OCI-LY3 (cell line): ENCODE measurements around the gene MAGI2.

Experiments used
- H2AFZ ChIP-seq: fragments of 200-600, 300-600 bp; shearing (Covaris generic); 2 replicates; pipeline ENCODE4 v1.6.0; 2014; ENCODE audit warnings: antibody characterized with exemption, low read depth, low read length
- H3K27ac ChIP-seq: fragments of 200-600, 300-600 bp; sonication (generic); 2 replicates; pipeline ENCODE4 v1.5.1; 2014; ENCODE audit warnings: mild to moderate bottlenecking, low read length, moderate library complexity, mixed read lengths
- H3K27me3 ChIP-seq: fragments of 200-600, 300-600 bp; sonication (generic); 2 replicates; pipeline ENCODE4 v1.6.1; 2014; ENCODE audit warnings: low read depth, low read length, mixed read lengths
- H3K36me3 ChIP-seq: fragments of 200-600, 300-600 bp; sonication (generic); replicated peaks from 2 replicates; pipeline ENCODE3; 2014; ENCODE audit warnings: low read depth, low read length, mixed read lengths
- H3K4me1 ChIP-seq: fragments of 300-600, 200-600 bp; sonication (generic); 2 replicates; pipeline ENCODE4 v1.6.1; 2014; ENCODE audit warnings: low read length, mixed read lengths
- H3K4me2 ChIP-seq: fragments of 200-600, 300-600 bp; sonication (generic); 2 replicates; pipeline ENCODE4 v1.6.1; 2014; ENCODE audit warnings: low read length, mixed read lengths
- H3K4me3 ChIP-seq: fragments of 300-600, 200-600 bp; sonication (generic); 2 replicates; pipeline ENCODE4 v1.5.1; 2014; ENCODE audit warnings: antibody characterized with exemption, mild to moderate bottlenecking, low read length, moderate library complexity
- H3K79me2 ChIP-seq: fragments of 300-600, 200-600 bp; shearing (Covaris generic); 2 replicates; pipeline ENCODE4 v1.6.1; 2014; ENCODE audit warnings: mild to moderate bottlenecking, low read length, mixed read lengths
- H3K9ac ChIP-seq: fragments of 300-600, 200-600 bp; shearing (Covaris generic); 2 replicates; pipeline ENCODE4 v1.6.0; 2014; ENCODE audit warnings: mild to moderate bottlenecking, low read length, moderate library complexity
- H3K9me3 ChIP-seq: fragments of 200-600, 300-600 bp; shearing (Covaris generic); 2 replicates; pipeline ENCODE4 v1.6.1; 2014; ENCODE audit warnings: low read length, mixed read lengths; ENCODE audit not compliant: insufficient read depth
- H4K20me1 ChIP-seq: fragments of 200-600, 300-600 bp; sonication (generic); 2 replicates; pipeline ENCODE4 v1.6.1; 2016; ENCODE audit warnings: low read length, mixed read lengths; ENCODE audit not compliant: insufficient read depth
- CTCF ChIP-seq: fragments of 200-600, 300-600 bp; sonication (generic); IDR thresholded peaks from 2 replicates; pipeline ENCODE4 v1.5.1; 2014; ENCODE audit warnings: antibody characterized with exemption, low read length, low read depth
- EZH2phosphoT487 ChIP-seq: fragments of 200-600 bp; shearing (Covaris generic); IDR thresholded peaks from 2 replicates; pipeline ENCODE4 v1.6.1; 2018; ENCODE audit warnings: antibody characterized with exemption, mixed run types, low read depth

MAGI2 gene

DNA sequence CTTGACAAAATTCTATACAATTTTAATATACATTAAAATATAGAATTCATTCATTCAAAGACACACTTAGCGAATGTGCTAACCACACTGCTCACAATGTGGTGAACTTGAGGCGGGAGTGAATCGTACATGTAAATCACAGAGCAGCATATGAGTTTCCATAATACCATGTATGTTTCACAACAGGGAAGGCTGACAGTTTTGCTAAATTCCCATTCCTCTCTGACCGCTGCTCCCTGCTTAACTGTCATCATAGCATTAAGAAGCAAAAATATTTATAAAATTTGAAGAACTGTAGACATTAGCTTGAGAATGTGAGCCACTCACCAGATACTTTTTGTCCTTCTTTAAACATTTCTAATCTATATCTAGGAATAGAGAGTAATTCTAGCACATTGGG, 763.3 kb downstream of the MAGI2 start:
- H3K27ac ChIP-seq: no peak overlapping the region

DNA sequence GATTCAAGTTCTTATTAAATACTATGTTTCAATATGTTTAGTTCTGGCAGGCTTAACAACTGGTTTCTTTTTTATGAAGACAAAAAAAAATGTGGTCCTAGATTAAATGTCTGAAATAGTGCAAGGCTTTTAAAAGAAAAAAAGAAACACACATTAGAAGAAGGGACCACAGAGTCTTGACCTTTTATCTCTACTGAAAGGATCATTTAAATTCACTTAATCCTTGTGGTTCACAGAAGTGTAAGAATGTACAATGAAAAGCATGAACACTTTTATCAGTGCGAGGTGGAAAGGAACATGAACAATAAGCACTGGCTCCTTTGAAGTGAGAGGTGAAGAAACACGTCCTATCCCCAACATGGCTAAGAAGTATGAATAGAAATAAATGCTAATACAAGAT, 765.1 kb downstream of the MAGI2 start:
- no peaks in the 10 kb centered on the region for H3K27me3 ChIP-seq
- H3K27ac ChIP-seq: no peak overlapping the region
- no peak overlapping the region for H3K4me2 ChIP-seq
- no peak overlapping the region for H2AFZ ChIP-seq
- no peaks in the 10 kb centered on the region for H3K4me1 ChIP-seq
- no peaks in the 10 kb centered on the region for H4K20me1 ChIP-seq
- TF ChIP-seq CTCF (no peak), EZH2phosphoT487 (no peak)
- no peaks in the 10 kb centered on the region for H3K79me2 ChIP-seq
- no peaks in the 10 kb centered on the region for H3K36me3 ChIP-seq
- H3K9me3 ChIP-seq: no peaks in the 10 kb centered on the region
- H3K9ac ChIP-seq: no peak overlapping the region
- no peak overlapping the region for H3K4me3 ChIP-seq

More for the DNA sequence above, 763.3 kb downstream of the MAGI2 start:
- no peak overlapping the region for H2AFZ ChIP-seq
- no peaks in the 10 kb centered on the region for H3K27me3 ChIP-seq
- TF ChIP-seq CTCF: no peak
- TF ChIP-seq EZH2phosphoT487: no peak
- H3K79me2 ChIP-seq: no peaks in the 10 kb centered on the region
- no peaks in the 10 kb centered on the region for H3K9me3 ChIP-seq
- no peak overlapping the region for H3K4me2 ChIP-seq
- no peak overlapping the region for H3K9ac ChIP-seq
- H3K36me3 ChIP-seq: no peaks in the 10 kb centered on the region
- no peaks in the 10 kb centered on the region for H4K20me1 ChIP-seq
- H3K4me3 ChIP-seq: no peak overlapping the region
- no peaks in the 10 kb centered on the region for H3K4me1 ChIP-seq

DNA sequence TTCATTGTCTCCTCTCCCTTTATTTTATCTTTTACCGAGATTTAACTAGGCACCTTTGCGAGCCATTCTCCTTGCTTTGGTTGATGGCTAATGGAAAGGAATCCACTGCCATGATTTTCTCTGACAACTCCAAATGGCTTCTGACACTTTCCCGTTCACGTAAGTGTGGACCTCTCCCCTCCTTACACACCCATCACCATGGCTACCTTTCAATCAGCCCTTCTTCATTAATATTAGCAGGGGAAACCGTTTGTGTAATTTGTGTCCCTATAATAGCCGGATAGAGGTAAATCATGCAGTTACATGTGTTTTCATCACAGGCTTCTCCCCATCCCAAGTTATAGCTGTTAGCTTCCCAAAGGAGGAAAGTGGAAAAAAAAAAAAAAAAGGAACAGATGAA, 767.3 kb downstream of the MAGI2 start:
- no peaks in the 10 kb centered on the region for H3K79me2 ChIP-seq
- no peak overlapping the region for H3K9ac ChIP-seq
- H3K4me3 ChIP-seq: no peak overlapping the region
- H3K4me1 ChIP-seq: no peaks in the 10 kb centered on the region
- H3K36me3 ChIP-seq: no peaks in the 10 kb centered on the region
- H3K27me3 ChIP-seq: no peaks in the 10 kb centered on the region
- H3K27ac ChIP-seq: no peak overlapping the region
- no peak overlapping the region for H2AFZ ChIP-seq
- H3K9me3 ChIP-seq: no peaks in the 10 kb centered on the region
- TF ChIP-seq EZH2phosphoT487: no peak
- TF ChIP-seq CTCF: no peak
- no peaks in the 10 kb centered on the region for H4K20me1 ChIP-seq
- H3K4me2 ChIP-seq: no peak overlapping the region

- no peaks in the 10 kb centered on the region for H3K36me3 ChIP-seq
- TF ChIP-seq CTCF (no peak), EZH2phosphoT487 (no peak)
- no peak overlapping the region for H3K27ac ChIP-seq
- no peaks in the 10 kb centered on the region for H3K27me3 ChIP-seq
- no peaks in the 10 kb centered on the region for H4K20me1 ChIP-seq
- H3K9ac ChIP-seq: no peak overlapping the region
- no peaks in the 10 kb centered on the region for H3K9me3 ChIP-seq
- no peak overlapping the region for H3K4me2 ChIP-seq
- H2AFZ ChIP-seq: no peak overlapping the region
- H3K4me3 ChIP-seq: no peak overlapping the region
- no peaks in the 10 kb centered on the region for H3K79me2 ChIP-seq
- H3K4me1 ChIP-seq: no peaks in the 10 kb centered on the region
These were observed 769.3 kb downstream of the MAGI2 start for GRCh38 chr7:78684201-78684600.
